HG03139 (cell line): ENCODE results near the gene CD36.

Experiments used
- ATAC-seq: cut with Tn5 transposase; IDR thresholded peaks from one replicate; pipeline ENCODE4 v1.9.1; 2021; ENCODE audit not compliant: unreplicated experiment

CD36 gene

DNA sequence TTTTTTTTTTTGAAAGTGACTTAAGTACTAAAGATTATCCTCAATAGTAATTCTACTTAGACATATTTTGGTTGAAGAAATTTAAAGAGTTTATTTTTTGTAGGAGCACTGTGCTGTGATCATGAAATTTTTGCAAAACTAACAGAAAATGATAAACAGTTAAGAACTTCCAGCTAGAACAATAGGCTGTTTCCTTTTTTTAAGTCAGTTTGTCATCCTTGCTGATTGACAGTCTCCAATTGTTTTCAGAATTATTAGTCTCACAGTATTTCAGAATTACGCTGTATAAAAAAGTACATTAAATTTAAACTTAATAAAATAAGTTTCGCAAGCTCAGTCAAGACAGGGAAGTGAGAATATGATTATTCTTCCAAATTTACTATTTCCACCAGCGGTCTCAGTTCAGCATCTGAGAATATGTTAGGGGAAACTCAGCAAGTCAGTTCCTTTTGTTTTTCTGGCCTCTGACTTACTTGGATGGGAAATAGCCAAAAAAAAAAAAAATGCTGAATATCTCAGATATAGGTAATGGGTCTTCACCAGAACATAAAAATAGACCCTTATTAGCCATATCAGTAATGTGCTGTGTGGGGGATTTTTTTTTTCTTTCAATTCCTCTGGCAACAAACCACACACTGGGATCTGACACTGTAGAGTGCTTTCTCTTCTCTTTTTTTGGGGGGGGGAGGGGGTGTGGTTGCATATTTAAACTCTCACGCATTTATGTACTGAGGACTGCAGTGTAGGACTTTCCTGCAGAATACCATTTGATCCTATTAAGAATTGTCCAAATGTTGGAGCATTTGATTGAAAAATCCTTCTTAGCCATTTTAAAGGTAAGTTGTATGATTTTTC is at the start of gene CD36:
Gene CD36 (plus strand): TSS at position 732 of the 855 bp plus-strand sequence. CDS start 8,099 bp downstream, outside the sequence.
- ATAC-seq, result no peak

DNA sequence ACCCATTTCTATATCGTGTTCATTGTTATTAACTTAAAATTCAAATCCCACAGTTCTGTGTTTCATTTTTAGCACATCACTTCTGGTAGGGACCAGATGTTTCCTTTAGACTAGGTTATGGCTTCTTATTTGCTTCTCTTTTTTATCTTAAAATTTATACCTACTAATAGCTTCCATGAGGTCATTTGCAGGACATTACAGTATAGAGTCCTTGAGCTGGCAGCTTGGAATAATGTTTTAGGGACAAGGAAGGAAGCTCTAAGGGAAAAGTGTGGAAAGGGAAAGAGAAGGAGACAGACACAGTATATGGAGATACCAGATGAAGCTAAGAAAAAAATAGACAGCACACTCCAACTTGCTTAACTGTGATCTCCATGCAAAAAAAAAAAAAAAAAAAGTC is 48.8 kb upstream of the CD36 start:
- ATAC-seq, result no peak

DNA sequence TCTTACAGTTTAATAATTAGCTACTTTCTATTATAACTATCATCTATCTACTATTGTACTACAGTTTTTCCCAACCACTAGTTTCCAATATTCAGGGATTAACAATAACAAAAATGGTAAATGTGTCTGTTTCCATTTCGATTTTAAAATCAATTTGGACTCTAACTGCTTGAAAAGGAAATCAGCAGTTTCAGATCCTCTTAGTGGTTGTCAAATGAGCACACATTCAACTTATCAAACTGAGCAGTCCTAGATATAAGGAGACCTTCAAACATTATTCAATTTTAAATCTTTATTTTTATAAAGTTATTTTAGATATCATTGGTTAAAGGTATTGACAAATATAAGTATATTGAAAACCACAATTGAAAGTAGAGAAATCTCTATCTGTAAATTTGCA is 46.8 kb upstream of the CD36 start:
- no peak for ATAC-seq

DNA sequence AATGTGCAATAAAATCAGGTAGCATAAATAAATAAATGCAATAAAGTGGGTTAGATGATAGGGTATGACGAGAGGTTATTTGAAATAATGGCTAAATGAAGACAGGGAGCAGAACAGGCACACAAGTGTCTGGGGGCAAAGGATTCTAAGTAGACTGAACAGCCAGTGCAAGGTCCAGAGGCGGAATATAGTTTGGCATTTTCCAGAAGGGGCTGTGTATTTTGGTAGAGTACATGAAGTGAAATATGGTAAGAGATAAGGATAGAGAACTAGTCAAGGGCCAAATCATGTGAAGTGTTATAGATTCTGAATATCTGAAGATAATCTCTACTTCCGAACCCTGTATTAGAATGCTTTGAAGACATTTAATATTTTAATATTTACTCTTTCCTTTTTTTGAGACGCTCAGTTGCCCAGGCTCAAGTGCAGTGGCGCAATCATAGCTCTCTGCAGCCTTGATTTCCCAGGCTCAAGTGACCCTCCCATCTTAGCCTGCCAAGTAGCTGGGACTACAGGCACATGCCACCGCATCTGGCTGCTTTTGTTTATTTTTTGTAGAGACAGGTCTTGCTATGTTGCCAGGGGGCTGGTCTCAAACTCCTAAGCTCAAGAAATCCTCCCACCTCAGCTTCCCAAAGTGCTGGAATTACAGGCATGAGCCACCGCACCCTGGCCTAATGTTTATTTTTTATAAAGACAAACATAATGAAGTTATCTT is 44.4 kb upstream of the CD36 start:
- ATAC-seq, result no peak

DNA sequence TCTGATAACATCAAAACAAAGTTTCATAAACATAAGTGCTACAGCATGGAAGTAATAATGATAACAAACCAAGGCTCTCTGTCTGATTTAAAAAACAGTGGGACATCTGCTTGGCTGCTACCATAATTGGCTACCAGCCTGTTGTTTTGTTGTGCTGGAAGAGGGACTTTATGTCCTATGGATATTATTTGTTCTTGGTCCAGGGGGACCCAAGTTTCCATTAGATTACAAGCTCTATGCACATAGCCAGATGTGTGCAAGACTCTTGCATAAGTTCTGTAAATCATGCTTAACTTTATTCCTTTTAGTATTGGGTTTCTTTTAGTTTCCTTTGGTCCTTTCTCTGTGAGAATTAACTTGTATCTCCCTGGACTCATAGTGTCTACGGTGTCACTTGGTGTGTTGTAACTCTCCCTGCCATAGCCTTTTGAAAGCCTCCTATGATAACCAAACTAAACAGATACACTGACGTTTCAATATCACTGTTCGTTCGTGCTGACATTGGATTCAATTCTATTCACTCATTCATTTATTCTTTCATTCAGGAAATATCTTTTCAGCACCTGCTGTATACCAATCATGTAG is 41.4 kb upstream of the CD36 start:
- ATAC-seq, result no peak

DNA sequence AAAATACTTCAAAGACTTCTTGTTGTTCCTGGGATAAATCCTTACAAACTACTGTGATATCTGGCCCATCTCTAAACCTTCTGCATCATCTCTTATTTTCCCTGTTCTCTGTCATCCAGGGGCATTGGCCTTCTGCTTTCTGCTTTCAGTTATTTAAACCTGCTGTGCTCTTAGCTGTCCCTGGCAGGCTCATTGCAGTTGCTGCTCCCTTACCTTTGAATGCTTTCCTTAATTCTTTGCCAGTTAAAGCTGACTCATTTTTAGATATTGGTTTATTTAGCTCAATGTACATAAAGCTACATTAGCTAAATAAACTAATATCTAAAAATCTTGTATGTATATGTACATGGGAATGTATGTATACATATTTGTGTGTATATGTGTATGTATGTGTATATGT is 40.6 kb upstream of the CD36 start:
- ATAC-seq, result no peak

DNA sequence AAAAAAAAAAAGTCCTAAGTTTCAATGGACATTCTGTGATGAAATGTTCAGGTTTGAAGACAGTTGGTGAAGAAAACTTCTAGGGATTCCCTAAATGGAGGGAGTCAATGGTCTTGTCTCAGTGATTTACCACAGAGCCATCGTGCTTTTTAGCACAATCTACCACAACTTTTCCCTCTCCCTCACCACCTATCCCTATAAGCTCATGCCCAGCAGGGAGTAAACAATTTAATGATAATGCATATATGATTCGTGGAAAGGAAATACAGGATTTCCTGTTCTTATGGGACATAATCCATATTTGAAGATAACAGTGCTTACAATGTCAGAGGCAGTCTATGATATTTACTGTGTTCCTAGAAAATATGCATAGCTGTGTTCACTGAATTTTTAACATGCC is 38.4 kb upstream of the CD36 start:
- ATAC-seq, result no peak

DNA sequence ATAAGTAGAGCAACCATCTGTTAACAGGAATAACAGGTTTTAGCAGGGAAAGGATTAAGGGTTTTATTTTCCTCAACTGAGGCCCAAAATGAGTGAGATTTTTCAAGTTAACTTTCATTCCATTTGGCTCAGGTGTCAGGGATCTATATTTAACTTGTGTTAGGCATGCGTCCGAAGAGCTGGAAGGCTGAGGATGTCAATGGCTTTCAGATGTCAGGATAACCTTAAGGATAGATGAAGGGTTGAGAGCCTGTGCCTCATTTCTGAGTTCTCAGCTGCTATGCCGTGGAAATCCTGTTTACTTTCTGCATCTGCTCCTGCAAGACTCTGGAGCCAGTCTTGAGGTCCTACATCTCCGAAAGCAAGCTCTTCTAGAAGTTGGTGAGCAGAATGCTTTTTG is 36.4 kb upstream of the CD36 start:
- ATAC-seq, result no peak

DNA sequence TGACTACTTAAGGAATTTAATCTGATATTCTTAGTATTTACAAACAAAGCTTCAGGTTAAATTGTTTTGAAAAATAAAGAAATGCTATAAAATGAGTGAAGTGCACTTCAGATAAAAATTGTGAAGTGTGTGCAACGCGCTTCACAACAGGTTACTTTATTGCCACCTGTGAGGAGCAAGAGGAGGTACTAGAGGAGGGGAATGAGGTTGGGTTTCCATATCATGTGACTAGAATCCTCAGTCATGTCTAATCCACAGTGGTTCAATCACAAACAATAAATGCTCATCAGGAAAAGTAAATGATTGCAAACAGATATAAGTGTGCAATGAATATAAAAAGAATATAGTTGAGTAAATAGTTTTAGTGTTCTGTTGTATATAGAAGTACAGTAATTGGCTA is 34.5 kb upstream of the CD36 start:
- no peak for ATAC-seq

DNA sequence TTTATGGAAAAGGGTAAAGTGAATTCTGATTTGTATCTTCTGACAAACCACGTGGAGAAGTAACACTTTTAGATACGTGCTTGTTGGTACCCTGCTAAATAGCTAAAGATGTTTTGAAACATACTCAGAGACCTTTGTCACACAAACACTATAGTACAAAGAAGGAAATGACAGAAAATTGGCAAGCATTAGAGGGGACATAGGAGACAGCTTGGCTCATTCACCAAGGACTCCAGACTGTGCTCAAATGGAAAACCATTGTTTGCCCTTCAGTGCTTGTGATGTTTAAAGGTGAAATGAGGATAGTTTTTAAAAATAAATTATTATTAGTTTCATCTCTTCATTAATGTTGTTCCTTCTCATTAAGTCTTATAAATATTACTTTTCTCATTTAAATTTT is 34.0 kb upstream of the CD36 start:
- no peak for ATAC-seq

DNA sequence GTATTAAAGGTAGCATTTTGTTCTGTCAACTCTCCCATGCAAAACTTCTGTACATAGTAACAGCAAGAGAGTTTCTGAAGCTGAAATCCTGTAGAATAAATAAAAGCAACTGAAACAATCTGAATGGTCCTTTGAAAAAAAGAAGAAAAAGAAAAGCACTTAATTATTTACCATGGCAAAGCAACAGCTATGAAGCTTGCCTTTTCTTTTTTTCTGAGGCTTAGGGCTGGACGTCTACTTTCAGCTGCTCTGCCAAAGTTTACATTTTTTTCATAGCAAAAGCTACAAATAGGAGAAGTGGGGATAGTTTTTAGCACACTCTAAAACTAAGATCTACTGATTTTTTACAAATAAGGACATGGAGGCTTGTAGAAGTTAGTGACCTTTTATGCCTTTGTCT is 31.3 kb upstream of the CD36 start:
- no peak for ATAC-seq

DNA sequence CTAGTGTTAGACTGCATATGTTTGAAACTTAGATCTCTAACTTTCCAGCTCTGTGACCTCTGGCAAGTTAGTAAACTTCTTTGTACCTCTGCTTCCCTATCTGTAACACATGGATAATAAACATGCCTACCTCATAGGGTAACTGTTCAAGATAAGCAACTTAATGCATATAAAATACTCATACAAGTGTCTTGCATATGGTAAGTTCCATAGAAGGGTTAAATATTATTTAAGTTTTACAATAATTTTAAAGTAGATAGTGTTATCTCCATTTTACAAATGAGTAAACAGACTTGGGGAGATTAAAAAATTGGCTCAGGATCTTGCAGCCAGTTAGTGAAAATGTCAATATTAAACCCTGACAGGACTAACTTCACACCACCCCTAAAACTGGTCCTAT is 30.1 kb upstream of the CD36 start:
- no peak for ATAC-seq

DNA sequence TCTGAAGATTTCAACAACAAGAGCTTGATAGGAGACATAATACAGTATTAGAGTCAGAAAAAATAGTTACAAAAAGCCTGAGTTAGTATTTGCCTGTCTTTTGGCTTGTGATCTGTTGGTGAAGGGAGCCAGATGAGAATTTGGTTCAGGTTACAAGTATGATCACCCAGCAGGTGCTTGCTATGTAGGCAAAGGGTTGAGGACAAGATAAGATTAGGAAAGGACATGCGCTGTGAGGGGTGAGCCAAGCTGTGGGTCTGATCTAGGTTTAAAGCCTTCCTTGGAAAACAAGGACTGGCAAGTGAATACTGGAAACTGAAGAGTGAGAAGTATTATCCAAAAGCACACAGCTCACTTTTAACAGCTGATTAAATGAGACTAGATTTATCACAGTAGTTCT is 28.7 kb upstream of the CD36 start:
- no peak for ATAC-seq

DNA sequence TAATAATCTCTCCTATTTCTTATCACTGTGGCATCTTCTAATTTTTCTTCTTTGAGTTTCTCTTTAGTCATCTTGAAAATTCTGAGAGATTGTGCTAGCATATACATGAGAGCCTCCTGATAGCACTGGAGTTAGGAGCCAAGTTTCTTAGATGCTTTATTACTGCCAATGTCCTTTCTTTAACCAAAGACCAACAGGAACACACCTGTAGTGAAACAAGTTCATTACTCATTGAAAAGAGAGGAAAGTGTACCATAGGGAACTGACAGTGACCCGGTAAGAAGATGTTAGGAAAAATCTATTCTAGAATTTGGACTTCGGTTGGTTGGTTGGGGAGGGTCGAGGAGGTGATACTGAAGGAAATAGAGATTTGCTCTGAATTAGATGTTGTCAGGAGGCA is 27.1 kb upstream of the CD36 start:
- no peak for ATAC-seq

DNA sequence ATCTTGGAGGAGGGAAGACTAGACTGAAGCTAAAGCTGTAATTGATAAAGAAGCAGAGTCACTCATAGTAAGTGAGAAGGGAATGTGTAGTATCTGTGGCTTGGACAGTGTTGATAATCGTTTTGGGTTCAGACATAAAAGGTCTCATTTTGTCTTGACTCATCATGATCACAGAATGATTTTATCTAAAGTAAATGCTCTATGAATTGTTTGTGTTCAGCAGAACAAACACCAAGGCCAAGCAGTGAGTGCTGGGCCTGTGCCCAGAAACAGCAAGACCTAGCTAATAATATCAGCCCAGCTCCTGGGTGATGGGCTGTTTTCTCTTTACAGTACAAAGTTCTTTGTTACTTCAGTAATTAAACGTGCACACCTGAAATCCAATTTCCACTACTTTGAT is 26.7 kb upstream of the CD36 start:
- no peak for ATAC-seq

DNA sequence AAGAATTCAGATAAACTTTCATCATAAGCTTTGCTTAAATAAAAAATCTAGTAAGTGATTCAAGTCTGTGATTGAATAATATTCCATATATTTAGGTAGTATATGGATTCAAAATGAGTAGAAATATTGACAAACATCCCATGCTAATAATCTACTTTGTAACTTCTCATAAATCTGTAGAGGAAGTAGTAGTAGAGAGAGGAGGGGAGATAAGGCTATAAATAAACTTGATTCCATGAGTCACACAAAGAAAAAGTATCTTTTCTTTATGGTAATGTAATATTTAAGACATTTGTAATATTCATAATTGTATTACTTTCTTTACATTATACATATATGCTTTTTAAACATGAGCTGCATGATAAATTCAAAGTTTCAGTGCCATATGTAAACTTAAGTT is 25.6 kb upstream of the CD36 start:
- no peak for ATAC-seq

DNA sequence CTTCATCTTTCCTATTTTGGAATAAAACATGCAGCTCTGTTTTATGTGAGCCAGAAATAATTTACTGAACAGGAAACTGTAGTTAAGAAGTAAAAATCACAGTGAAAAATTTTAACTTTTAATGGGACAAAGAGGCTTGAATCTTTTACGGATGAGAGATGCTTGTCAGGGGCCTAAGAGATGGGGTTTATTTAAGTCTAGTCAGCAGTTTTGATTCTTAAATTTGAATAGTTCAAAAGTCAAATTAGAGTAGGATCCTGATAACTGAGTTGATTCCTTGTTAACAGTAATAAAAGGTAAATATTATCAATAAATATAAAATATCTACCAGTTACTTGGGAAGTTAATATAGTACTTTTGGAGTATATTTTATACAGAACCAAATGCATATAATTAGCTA is 24.9 kb upstream of the CD36 start:
- ATAC-seq, result no peak

DNA sequence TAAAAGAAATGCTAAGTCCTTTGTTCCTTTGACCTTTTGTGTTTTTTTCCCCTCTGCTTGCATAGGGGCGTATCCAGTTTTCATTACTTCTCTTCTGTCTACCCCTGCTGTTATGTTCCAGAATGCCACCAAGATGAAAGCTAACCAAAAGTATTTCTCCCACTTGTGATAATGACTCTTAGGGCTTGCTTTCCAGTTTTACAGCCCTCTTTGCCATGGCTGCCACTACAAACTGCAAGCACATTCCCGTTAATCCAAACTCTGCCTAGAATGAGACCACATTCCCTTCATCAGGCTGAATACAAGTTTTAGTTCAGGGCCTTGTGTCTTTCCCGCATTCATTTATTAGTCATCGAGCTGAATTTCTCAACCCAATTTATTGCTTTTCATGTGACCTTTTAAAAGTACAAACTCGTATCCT is 23.6 kb upstream of the CD36 start:
- ATAC-seq, result no peak

DNA sequence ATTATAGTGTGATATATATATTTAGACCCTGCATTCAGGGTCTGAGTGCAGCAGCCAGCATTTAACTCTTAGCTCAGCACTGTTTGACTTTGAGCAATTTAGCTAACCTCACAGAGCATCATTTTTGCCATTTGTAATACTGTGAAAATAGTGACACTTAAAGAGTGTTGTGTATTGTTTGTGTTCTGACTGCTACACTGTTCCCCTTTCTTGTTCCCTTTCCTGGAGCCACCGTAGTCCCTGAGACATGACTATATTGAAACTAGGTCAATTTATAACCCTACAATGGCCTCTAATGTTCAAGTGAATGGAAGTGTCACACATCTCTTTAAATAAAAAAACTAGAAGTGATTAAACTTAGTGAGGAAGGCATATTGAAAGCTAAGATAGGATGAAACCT is 20.3 kb upstream of the CD36 start:
- ATAC-seq, result no peak

DNA sequence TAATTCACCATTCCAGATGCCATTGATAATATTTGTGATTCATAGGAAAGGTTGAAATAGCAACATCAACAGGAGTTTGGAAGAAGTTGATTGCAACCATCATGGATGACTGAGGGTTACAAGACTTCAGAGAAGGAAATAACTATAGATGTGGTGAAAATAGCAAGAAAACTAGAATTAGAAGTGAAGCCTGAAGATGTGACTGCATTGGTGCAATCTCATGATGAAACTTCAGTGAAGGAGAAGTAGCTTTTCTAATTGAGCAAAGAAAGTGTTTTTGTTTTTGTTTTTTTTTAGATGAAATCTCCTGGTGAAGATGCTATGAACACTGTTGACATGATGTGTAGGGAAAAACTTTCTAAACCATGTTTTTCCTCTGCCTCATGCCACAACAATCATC is 18.7 kb upstream of the CD36 start:
- no peak for ATAC-seq

DNA sequence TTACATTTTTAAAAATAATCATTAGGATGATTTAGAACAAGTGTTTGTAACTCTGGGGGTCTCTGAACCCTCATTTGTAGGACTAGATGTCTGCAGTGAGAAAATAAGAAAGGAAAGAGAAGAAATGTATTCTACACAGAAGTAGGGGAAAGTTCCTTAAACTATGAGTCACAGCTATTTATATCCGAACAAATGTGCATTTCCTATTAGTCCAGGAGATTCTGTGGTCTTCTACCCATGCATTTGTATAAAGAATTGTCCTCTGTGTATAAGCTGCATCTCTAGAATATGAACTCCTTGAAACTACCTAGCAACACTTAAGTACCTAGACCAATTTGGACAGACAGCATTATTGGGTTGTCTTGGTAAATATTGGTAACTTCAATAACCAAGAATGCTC is 15.9 kb upstream of the CD36 start:
- no peak for ATAC-seq
